IMR-90 (cell line): Measurements from ENCODE around the gene MGST2. TPM values are rescaled to one million over a fixed set of nuclear protein-coding genes. Genes with fewer than 3 reads are reported as not detected.

ENCODE experiments used
- ATAC-seq: fragments of 200-7000 bp; cut with Tn5 transposase; 2 replicates; pipeline ENCODE4 v1.9.1; 2020; ENCODE audit warnings: low read depth, mild to moderate bottlenecking, moderate library complexity
- BruUV-seq: library from RNA; stranded (reverse); fragments of 400-500 nt; replicated peaks from 2 replicates; lab custom pipeline; 2021; lab: Mats Ljungman, UMichigan
- CTCF ChIA-PET: fragments of 300-600 bp; formaldehyde crosslinking; extraction: SDS; loops from one replicate; lab custom pipeline; 2021; ENCODE audit warnings: antibody characterized with exemption; lab: Yijun Ruan, JAX
- POLR2A ChIA-PET: fragments of 300-600 bp; sonication (Branson Sonifier 250); formaldehyde crosslinking; loops from one replicate; lab custom pipeline; 2022; ENCODE audit warnings: antibody characterized with exemption; ENCODE audit not compliant: unreplicated experiment; lab: Charles Lee
- DNase-seq: peaks from one replicate; pipeline ENCODE4 v3.0.0; 2013
- H2AFZ ChIP-seq: replicated peaks from 2 replicates; pipeline ENCODE3; 2013; ENCODE audit warnings: low read length, mild to moderate bottlenecking; ENCODE audit not compliant: poor library complexity
- H2AK5ac ChIP-seq: 2 replicates; pipeline ENCODE4 v1.6.1; 2013; ENCODE audit warnings: low read depth, low read length, inconsistent platforms
- H2AK9ac ChIP-seq: replicated peaks from 2 replicates; pipeline ENCODE3; 2013; ENCODE audit warnings: mild to moderate bottlenecking, low read depth, low read length, moderate library complexity; ENCODE audit not compliant: poor library complexity
- H2BK120ac ChIP-seq: 2 replicates; pipeline ENCODE4 v1.6.1; 2013; ENCODE audit warnings: low read depth, low read length, inconsistent platforms
- H2BK15ac ChIP-seq: 3 replicates; pipeline ENCODE4 v1.6.1; 2013; ENCODE audit warnings: low read depth, low read length, inconsistent platforms
- H2BK20ac ChIP-seq: 2 replicates; pipeline ENCODE4 v1.6.1; 2013; ENCODE audit warnings: low read depth, mild to moderate bottlenecking, inconsistent platforms, low read length, moderate library complexity
- H2BK5ac ChIP-seq: 2 replicates; pipeline ENCODE4 v1.6.1; 2013; ENCODE audit warnings: mild to moderate bottlenecking, low read depth, low read length, inconsistent platforms; ENCODE audit not compliant: poor library complexity, severe bottlenecking
- H3K14ac ChIP-seq: replicated peaks from 2 replicates; pipeline ENCODE4 v1.6.1; 2013; ENCODE audit warnings: low read depth, low read length, inconsistent platforms
- H3K18ac ChIP-seq: 2 replicates; pipeline ENCODE4 v1.6.1; 2013; ENCODE audit warnings: low read depth, low read length, control low read depth
- H3K23ac ChIP-seq: 2 replicates; pipeline ENCODE4 v1.6.1; 2013; ENCODE audit warnings: low read depth, low read length, inconsistent platforms
- H3K27ac ChIP-seq: 2 replicates; pipeline ENCODE4 v1.5.1; 2013; ENCODE audit warnings: mild to moderate bottlenecking, control low read depth, low read length; ENCODE audit not compliant: insufficient read depth
- H3K27me3 ChIP-seq: 2 replicates; pipeline ENCODE4 v1.6.1; 2013; ENCODE audit warnings: low read length; ENCODE audit not compliant: control insufficient read depth, insufficient read depth
- H3K36me3 ChIP-seq: 2 replicates; pipeline ENCODE4 v1.6.1; 2013; ENCODE audit warnings: low read length, mixed read lengths; ENCODE audit not compliant: control insufficient read depth, insufficient read depth
- H3K4ac ChIP-seq: 2 replicates; pipeline ENCODE4 v1.6.1; 2013; ENCODE audit warnings: low read depth, low read length, inconsistent platforms
- H3K4me1 ChIP-seq: 2 replicates; pipeline ENCODE4 v1.6.1; 2013; ENCODE audit warnings: low read length, mixed read lengths; ENCODE audit not compliant: control insufficient read depth, insufficient read depth
- H3K4me2 ChIP-seq: 2 replicates; pipeline ENCODE4 v1.6.1; 2013; ENCODE audit warnings: low read depth, mild to moderate bottlenecking, control low read depth, low read length, moderate library complexity
- H3K4me3 ChIP-seq: 2 replicates; pipeline ENCODE4 v1.5.1; 2013; ENCODE audit warnings: low read depth, mild to moderate bottlenecking, control low read depth, low read length, moderate library complexity; ENCODE audit not compliant: insufficient read depth
- H3K56ac ChIP-seq: 2 replicates; pipeline ENCODE4 v1.6.1; 2013; ENCODE audit warnings: low read length, inconsistent platforms; ENCODE audit not compliant: insufficient read depth; ENCODE audit errors: extremely low read depth
- H3K79me1 ChIP-seq, 2 experiments: 2 replicates each; pipeline ENCODE4 v1.6.1; 2013; ENCODE audit warnings: low read length in 2 of 2, inconsistent platforms in 1 of 2, low read depth in 1 of 2
- H3K9ac ChIP-seq: 2 replicates; pipeline ENCODE4 v1.6.1; 2013; ENCODE audit warnings: low read depth, low read length, control low read depth
- H3K9me1 ChIP-seq: 2 replicates; pipeline ENCODE4 v1.6.1; 2013; ENCODE audit warnings: low read length, inconsistent platforms; ENCODE audit not compliant: insufficient read depth
- H3K9me3 ChIP-seq: 2 replicates; pipeline ENCODE4 v1.6.1; 2013; ENCODE audit warnings: low read length; ENCODE audit not compliant: control insufficient read depth, insufficient read depth
- H4K20me1 ChIP-seq: 2 replicates; pipeline ENCODE4 v1.6.1; 2013; ENCODE audit warnings: low read length, inconsistent platforms; ENCODE audit not compliant: insufficient read depth
- H4K5ac ChIP-seq: 2 replicates; pipeline ENCODE4 v1.6.1; 2013; ENCODE audit warnings: mild to moderate bottlenecking, low read depth, low read length, control low read depth
- H4K8ac ChIP-seq, 2 experiments: 2 replicates each; pipeline ENCODE4 v1.6.1; 2013; ENCODE audit warnings: low read depth in 2 of 2, low read length in 2 of 2, control low read depth in 1 of 2, inconsistent platforms in 1 of 2
- H4K91ac ChIP-seq: 2 replicates; pipeline ENCODE4 v1.6.1; 2013; ENCODE audit warnings: low read depth, low read length, inconsistent platforms; ENCODE audit not compliant: insufficient read depth
- BHLHE40 ChIP-seq: fragments of 150-350 bp; IDR thresholded peaks from 2 replicates; pipeline ENCODE4 v1.6.1; 2016; ENCODE audit warnings: mild to moderate bottlenecking, low read depth, low read length
- CEBPB ChIP-seq: IDR thresholded peaks from 2 replicates; pipeline ENCODE4 v1.6.1; 2012; ENCODE audit warnings: low read depth, low read length, improper control_type of control experiment
- CHD1 ChIP-seq: IDR thresholded peaks from 2 replicates; pipeline ENCODE4 v1.6.1; 2012; ENCODE audit warnings: low read depth, low read length, improper control_type of control experiment
- FOS ChIP-seq: fragments of 150-350 bp; IDR thresholded peaks from 2 replicates; pipeline ENCODE4 v1.6.1; 2016; ENCODE audit warnings: low read depth, low read length
- MAFK ChIP-seq: IDR thresholded peaks from 2 replicates; pipeline ENCODE4 v1.6.1; 2012; ENCODE audit warnings: low read depth, low read length, improper control_type of control experiment
- MAZ ChIP-seq: IDR thresholded peaks from 2 replicates; pipeline ENCODE4 v1.6.1; 2012; ENCODE audit warnings: low read depth, mild to moderate bottlenecking, low read length, improper control_type of control experiment, moderate library complexity, borderline replicate concordance
- MXI1 ChIP-seq: IDR thresholded peaks from 2 replicates; pipeline ENCODE4 v1.6.1; 2012; ENCODE audit warnings: low read depth, mild to moderate bottlenecking, low read length, moderate library complexity, borderline replicate concordance
- NFE2L2 ChIP-seq: fragments of 150-350 bp; IDR thresholded peaks from 2 replicates; pipeline ENCODE4 v1.6.1; 2016; ENCODE audit warnings: low read depth, mild to moderate bottlenecking, low read length
- POLR2A ChIP-seq: IDR thresholded peaks from 2 replicates; pipeline ENCODE4 v1.6.1; 2012; ENCODE audit warnings: mild to moderate bottlenecking, low read depth, low read length
- RAD21 ChIP-seq: IDR thresholded peaks from 2 replicates; pipeline ENCODE4 v1.6.1; 2012; ENCODE audit warnings: low read length, improper control_type of control experiment
- RCOR1 ChIP-seq: IDR thresholded peaks from 2 replicates; pipeline ENCODE4 v1.6.1; 2012; ENCODE audit warnings: mild to moderate bottlenecking, low read length, improper control_type of control experiment; ENCODE audit not compliant: insufficient replicate concordance
- RFX5 ChIP-seq: IDR thresholded peaks from 2 replicates; pipeline ENCODE4 v1.8.0; 2012; ENCODE audit warnings: low read depth, mild to moderate bottlenecking, low read length, moderate library complexity
- SMC3 ChIP-seq: fragments of 150-350 bp; IDR thresholded peaks from 2 replicates; pipeline ENCODE4 v1.6.1; 2016; ENCODE audit warnings: low read depth, mild to moderate bottlenecking, antibody characterized with exemption, low read length, moderate library complexity
- WGBS, 2 experiments: methylation state at CpG; one replicate each; pipeline versions ENCODE4 v1.1.5 to v1.1.7; 2013; ENCODE audit warnings: missing lambda C conversion rate in 2 of 2; ENCODE audit not compliant: insufficient read length in 1 of 2; ENCODE audit errors: extremely low coverage in 2 of 2; 5-methylcytosine and 5-hydroxymethylcytosine counted together
- dilution Hi-C: fragments of 300-500 bp; cut with HindIII; formaldehyde crosslinking; loops from one replicate; pipeline ENCODE4 v1.14.3; 2018; ENCODE audit warnings: low sequenced_read_pairs; ENCODE audit not compliant: unreplicated experiment
- in situ Hi-C: fragments of 300-500 bp; cut with MboI; formaldehyde crosslinking; loops from 3 replicates; pipeline ENCODE4 v1.14.3; 2019; ENCODE audit warnings: low sequenced_read_pairs, inconsistent platforms, mixed read lengths
- intact Hi-C: fragments of 100-400 bp; cut with micrococcal nuclease; formaldehyde crosslinking; loops from 2 replicates; pipeline ENCODE4 v1.10.0; 2022
- polyA plus RNA-seq, 3 experiments: library from polyadenylated mRNA; depleted of rRNA; stranded (reverse); fragments of >200 nt; gene quantifications; 2 replicates each; pipeline ENCODE4 v1.2.3, GENCODE V29; 2012; ENCODE audit warnings: low replicate concordance in 1 of 3
- total RNA-seq: library from RNA; depleted of rRNA; stranded (reverse); fragments of >200 nt; gene quantifications from 2 replicates; pipeline ENCODE4 v1.2.3, GENCODE V29; 2012
- TF ChIP-seq, protein P1 (sequence below): conservative IDR thresholded peaks from 2 replicates; pipeline ENCODE4 v1.5.1; 2012; ENCODE audit warnings: mild to moderate bottlenecking, low read depth, low read length, improper control_type of control experiment
- TF ChIP-seq, protein P2 (sequence below): fragments of 150-350 bp; IDR thresholded peaks from 2 replicates; pipeline ENCODE4 v1.6.1; 2017; ENCODE audit warnings: mild to moderate bottlenecking, antibody characterized with exemption, low read length, low read depth

Gene MGST2
- total and polyA plus RNA-seq, 2 of the 4 experiments (the other 2 are of a cell fraction), result 4.8 to 10.5 TPM

DNA sequence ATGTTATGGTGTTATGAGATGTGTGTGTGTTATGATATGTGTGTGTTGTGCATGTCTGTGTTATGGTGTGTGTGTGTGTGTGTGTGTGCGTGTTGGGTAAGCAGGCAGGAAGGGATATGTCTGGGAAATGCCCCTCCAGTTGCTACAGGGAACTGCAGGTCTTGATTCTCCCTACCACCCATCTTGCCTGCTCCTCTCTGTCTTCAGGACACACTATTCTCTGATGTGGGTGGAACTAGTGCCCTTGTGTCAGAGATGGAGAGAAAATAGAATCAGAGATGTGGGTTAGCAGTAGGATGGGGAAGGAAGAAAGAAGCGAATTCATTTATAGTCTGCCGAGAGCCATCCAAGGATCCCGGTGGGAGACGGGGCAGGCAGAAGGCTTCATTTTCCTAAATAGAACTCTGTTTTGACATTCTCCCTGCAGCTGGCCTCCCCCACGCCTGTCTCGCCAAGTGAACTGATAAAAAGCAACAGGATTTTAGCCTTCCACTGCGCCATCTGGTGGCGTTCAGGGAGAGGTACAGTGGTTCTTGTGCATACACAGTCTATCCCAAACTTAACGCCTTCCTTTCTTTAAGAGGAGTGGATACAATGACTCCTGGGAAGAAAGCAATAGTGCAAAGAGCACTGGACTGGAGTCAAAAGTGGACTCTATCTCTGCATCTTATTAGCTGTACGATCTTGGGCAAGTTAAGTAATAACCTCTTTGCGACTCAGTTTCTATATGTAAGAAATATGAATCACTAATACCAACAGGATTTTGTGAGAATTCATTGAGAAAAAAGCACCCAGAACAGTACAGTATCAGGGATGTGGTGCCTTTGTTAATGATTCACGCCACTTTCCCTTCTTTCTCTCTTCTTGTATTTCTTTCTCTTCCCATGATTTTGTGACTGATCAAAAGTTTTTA, 14.1 kb upstream of the MGST2 start:
- dilution Hi-C loops, result no loop called here
- TF ChIP-seq RFX5 (no peak), CEBPB (no peak), POLR2A (no peak), FOS (no peak), SMC3 (peak; percentile 94), MXI1 (no peak), RCOR1 (no peak), MAFK (no peak), MAZ (no peak), NFE2L2 (no peak), CHD1 (no peak), BHLHE40 (no peak), RAD21 (peak; percentile 81)
- TF ChIP-seq, protein P1, sequence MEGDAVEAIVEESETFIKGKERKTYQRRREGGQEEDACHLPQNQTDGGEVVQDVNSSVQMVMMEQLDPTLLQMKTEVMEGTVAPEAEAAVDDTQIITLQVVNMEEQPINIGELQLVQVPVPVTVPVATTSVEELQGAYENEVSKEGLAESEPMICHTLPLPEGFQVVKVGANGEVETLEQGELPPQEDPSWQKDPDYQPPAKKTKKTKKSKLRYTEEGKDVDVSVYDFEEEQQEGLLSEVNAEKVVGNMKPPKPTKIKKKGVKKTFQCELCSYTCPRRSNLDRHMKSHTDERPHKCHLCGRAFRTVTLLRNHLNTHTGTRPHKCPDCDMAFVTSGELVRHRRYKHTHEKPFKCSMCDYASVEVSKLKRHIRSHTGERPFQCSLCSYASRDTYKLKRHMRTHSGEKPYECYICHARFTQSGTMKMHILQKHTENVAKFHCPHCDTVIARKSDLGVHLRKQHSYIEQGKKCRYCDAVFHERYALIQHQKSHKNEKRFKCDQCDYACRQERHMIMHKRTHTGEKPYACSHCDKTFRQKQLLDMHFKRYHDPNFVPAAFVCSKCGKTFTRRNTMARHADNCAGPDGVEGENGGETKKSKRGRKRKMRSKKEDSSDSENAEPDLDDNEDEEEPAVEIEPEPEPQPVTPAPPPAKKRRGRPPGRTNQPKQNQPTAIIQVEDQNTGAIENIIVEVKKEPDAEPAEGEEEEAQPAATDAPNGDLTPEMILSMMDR, result peak; percentile 93
- TF ChIP-seq, protein P2, sequence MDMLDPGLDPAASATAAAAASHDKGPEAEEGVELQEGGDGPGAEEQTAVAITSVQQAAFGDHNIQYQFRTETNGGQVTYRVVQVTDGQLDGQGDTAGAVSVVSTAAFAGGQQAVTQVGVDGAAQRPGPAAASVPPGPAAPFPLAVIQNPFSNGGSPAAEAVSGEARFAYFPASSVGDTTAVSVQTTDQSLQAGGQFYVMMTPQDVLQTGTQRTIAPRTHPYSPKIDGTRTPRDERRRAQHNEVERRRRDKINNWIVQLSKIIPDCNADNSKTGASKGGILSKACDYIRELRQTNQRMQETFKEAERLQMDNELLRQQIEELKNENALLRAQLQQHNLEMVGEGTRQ, result no peak

More for the DNA sequence above, 14.1 kb upstream of the MGST2 start:
- no peaks in the 10 kb centered on the region for H3K27me3 ChIP-seq
- WGBS, 2 experiments, result 6% methylated on average over 2 of the region's 13 CpGs; no CpG with 5 or more reads in 1 of the 2 experiments
- no peak overlapping the region for H3K56ac ChIP-seq
- H3K18ac ChIP-seq, result no peak overlapping the region
- no peaks in the 10 kb centered on the region for H3K9me3 ChIP-seq
- H2AK5ac ChIP-seq, result no peak overlapping the region
- H4K20me1 ChIP-seq, result no peaks in the 10 kb centered on the region
- H3K4ac ChIP-seq, result no peak overlapping the region
- no peak overlapping the region for H2BK120ac ChIP-seq
- no peaks in the 10 kb centered on the region for H3K4me1 ChIP-seq
- no peak overlapping the region for H2AK9ac ChIP-seq
- no peak overlapping the region for H2BK15ac ChIP-seq
- ATAC-seq (peak; percentile 93), DNase-seq (peak; percentile 83)
- no peak overlapping the region for H3K4me3 ChIP-seq
- no peaks in the 10 kb centered on the region for H3K79me1 ChIP-seq
- no peak overlapping the region for H3K14ac ChIP-seq
- H4K5ac ChIP-seq, result no peak overlapping the region
- no peak overlapping the region for H4K8ac ChIP-seq
- no peaks in the 10 kb centered on the region for H3K9me1 ChIP-seq
- no peaks in the 10 kb centered on the region for H3K36me3 ChIP-seq
- BruUV-seq, result no TSS peak
- no peak overlapping the region for H3K9ac ChIP-seq
- no peak overlapping the region for H3K27ac ChIP-seq
- no peak overlapping the region for H2BK20ac ChIP-seq
- intact Hi-C loops, result loop anchor here (1.0 to 2.0 kb wide), 4 partner anchors 48 to 235 kb away; no protein-coding TSS in a partner anchor
- ChIA-PET POLR2A (no interaction called here), CTCF (interaction anchor here (0.6 to 4.6 kb wide), 6 partner anchors 10 to 602 kb away, joined by 3 to 37 read pairs (median 5); no protein-coding TSS in a partner anchor)
- H4K91ac ChIP-seq, result no peak overlapping the region
- in situ Hi-C loops, result loop anchor here (5.0 kb wide), 1 partner anchor 154 kb away; no protein-coding TSS in a partner anchor
- H2AFZ ChIP-seq, result peak overlapping the region; percentile 69
- H2BK5ac ChIP-seq, result no peak overlapping the region
- H3K23ac ChIP-seq, result no peak overlapping the region
- H3K4me2 ChIP-seq, result peak overlapping the region; percentile 9; the same call in 1 of the 2 replicates
